Measurements from ENCODE around the gene SALL2. TPM values are rescaled to one million over a fixed set of nuclear protein-coding genes. Genes with fewer than 3 reads are reported as not detected.

SALL2 gene
- total RNA-seq, 2 experiments from 2014 or later: 5.5 to 6.3 TPM

- no peaks in the 10 kb centered on the region for H3K9me3 Mint-ChIP-seq (ENCODE audit: low read depth)
- ChIA-PET CTCF (interaction anchor here (0.7 to 8.0 kb wide), 4 partner anchors 11 to 35 kb away, joined by 3 to 67 read pairs (median 10); partner anchors contain the start of genes RAB2B and TOX4), POLR2A (interaction anchor here (0.7 to 2.4 kb wide), 2 partner anchors 25 to 32 kb away, joined by 3 to 15 read pairs; partner anchors contain the start of genes RAB2B and TOX4)
- peaks cover 53% of the 10 kb centered on the region for H3K4me1 Mint-ChIP-seq
- peaks cover 41% of the 10 kb centered on the region for H3K36me3 Mint-ChIP-seq (ENCODE audit: low read depth)
- no peak for DNase-seq
- ATAC-seq: no peak
- intact Hi-C loops (cut with DNase I, micrococcal nuclease): loop anchor here (2.0 to 5.0 kb wide), 2 partner anchors 17 to 1258 kb away; partner anchors contain the start of genes OXA1L (in 1 of the 2) and SALL2 (in 1 of the 2)
- peak overlapping the region; percentile 97 for H3K4me3 Mint-ChIP-seq
- no peaks in the 10 kb centered on the region for H3K27me3 Mint-ChIP-seq
- peak overlapping the region; percentile 96 for H3K27ac Mint-ChIP-seq
These were observed 16.6 kb downstream of the SALL2 start for GRCh38 chr14:21509432-21510143.

- intact Hi-C loops (cut with DNase I, micrococcal nuclease): no loop called here
- peaks cover 54% of the 10 kb centered on the region for H3K36me3 Mint-ChIP-seq (ENCODE audit: low read depth)
- ChIA-PET POLR2A (no interaction called here), CTCF (interaction anchor here (0.6 kb wide), 1 partner anchor 29 kb away, joined by 4 read pairs; no protein-coding TSS in a partner anchor)
- DNase-seq (no peak), ATAC-seq (no peak)
- no peaks in the 10 kb centered on the region for H3K27me3 Mint-ChIP-seq
- no peak overlapping the region for H3K4me3 Mint-ChIP-seq
- peaks cover 56% of the 10 kb centered on the region for H3K4me1 Mint-ChIP-seq
- no peaks in the 10 kb centered on the region for H3K9me3 Mint-ChIP-seq (ENCODE audit: low read depth)
- no peak overlapping the region for H3K27ac Mint-ChIP-seq
These were observed 19.6 kb downstream of the SALL2 start for GRCh38 chr14:21506557-21506956.

GRCh38 chr14:21505012-21505553 is 21.1 kb downstream of the SALL2 start:
- peaks cover 52% of the 10 kb centered on the region for H3K4me1 Mint-ChIP-seq
- CTCF ChIA-PET: interaction anchor here (0.7 to 1.2 kb wide), 4 partner anchors 10 to 28 kb away, joined by 3 to 4 read pairs (median 4); no protein-coding TSS in a partner anchor
- DNase-seq (peak; percentile 60), ATAC-seq (peak; percentile 79)
- peaks cover 61% of the 10 kb centered on the region for H3K36me3 Mint-ChIP-seq (ENCODE audit: low read depth)
- intact Hi-C loops (cut with DNase I, micrococcal nuclease): no loop called here
- POLR2A ChIA-PET: interaction anchor here (0.6 kb wide), 1 partner anchor 435 kb away, joined by 3 read pairs; no protein-coding TSS in a partner anchor
- peak overlapping the region; percentile 15 for H3K4me3 Mint-ChIP-seq
- no peaks in the 10 kb centered on the region for H3K27me3 Mint-ChIP-seq
- H3K27ac Mint-ChIP-seq: peak overlapping the region; percentile 80
- no peaks in the 10 kb centered on the region for H3K9me3 Mint-ChIP-seq (ENCODE audit: low read depth)

GRCh38 chr14:21503376-21503775 is 22.8 kb downstream of the SALL2 start:
- DNase-seq: no peak
- H3K9me3 Mint-ChIP-seq (ENCODE audit: low read depth): no peaks in the 10 kb centered on the region
- H3K4me1 Mint-ChIP-seq: peaks cover 51% of the 10 kb centered on the region
- ChIA-PET POLR2A (no interaction called here), CTCF (interaction anchor here (0.6 to 3.6 kb wide), 4 partner anchors 10 to 54 kb away, joined by 3 to 12 read pairs (median 6); partner anchors contain the start of genes RAB2B and TOX4)
- H3K27me3 Mint-ChIP-seq: no peaks in the 10 kb centered on the region
- intact Hi-C loops (cut with DNase I, micrococcal nuclease): no loop called here
- no peak for ATAC-seq
- no peak overlapping the region for H3K27ac Mint-ChIP-seq
- peaks cover 62% of the 10 kb centered on the region for H3K36me3 Mint-ChIP-seq (ENCODE audit: low read depth)
- H3K4me3 Mint-ChIP-seq: no peak overlapping the region

GRCh38 chr14:21501568-21501967 is 24.6 kb downstream of the SALL2 start:
- Mint-ChIP-seq H3K27ac (peak overlapping the region; percentile 24), H3K27me3 (no peaks in the 10 kb centered on the region), H3K9me3 (ENCODE audit: low read depth) (no peaks in the 10 kb centered on the region), H3K36me3 (ENCODE audit: low read depth) (peaks cover 58% of the 10 kb centered on the region), H3K4me1 (peaks cover 42% of the 10 kb centered on the region), H3K4me3 (no peak overlapping the region)
- ATAC-seq (no peak), DNase-seq (no peak)
- ChIA-PET POLR2A (interaction anchor here (0.8 kb wide), 1 partner anchor 20 kb away, joined by 4 read pairs; no protein-coding TSS in a partner anchor), CTCF (interaction anchor here (0.9 to 3.6 kb wide), 6 partner anchors 11 to 94 kb away, joined by 4 to 12 read pairs (median 6); partner anchors contain the start of genes CHD8, RAB2B and TOX4)
- intact Hi-C loops (cut with DNase I, micrococcal nuclease): no loop called here

- ChIA-PET CTCF (interaction anchor here (0.6 to 4.5 kb wide), 37 partner anchors 9 to 409 kb away, joined by 3 to 67 read pairs (median 5); partner anchors contain the start of genes CHD8, METTL3, OR10G3 and OR4E2), POLR2A (interaction anchor here (0.5 to 1.2 kb wide), 4 partner anchors 12 to 211 kb away, joined by 3 to 5 read pairs (median 4); partner anchors contain the start of gene METTL3)
- intact Hi-C loops (cut with DNase I, micrococcal nuclease): loop anchor here (1.0 kb wide), 1 partner anchor 58 kb away; no protein-coding TSS in a partner anchor
- no peaks in the 10 kb centered on the region for H3K9me3 Mint-ChIP-seq (ENCODE audit: low read depth)
- peak; percentile 78 for ATAC-seq
- peak overlapping the region; percentile 64 for H3K27ac Mint-ChIP-seq
- peaks cover 66% of the 10 kb centered on the region for H3K36me3 Mint-ChIP-seq (ENCODE audit: low read depth)
- DNase-seq: peak; percentile 22
- no peaks in the 10 kb centered on the region for H3K27me3 Mint-ChIP-seq
- H3K4me1 Mint-ChIP-seq: peaks cover 23% of the 10 kb centered on the region
- no peak overlapping the region for H3K4me3 Mint-ChIP-seq
These were observed 27.3 kb downstream of the SALL2 start for GRCh38 chr14:21498540-21499526.

- DNase-seq (no peak), ATAC-seq (no peak)
- POLR2A ChIA-PET: no interaction called here
- CTCF ChIA-PET: interaction anchor here (0.7 to 4.5 kb wide), 4 partner anchors 15 to 128 kb away, joined by 3 to 67 read pairs (median 4); partner anchors contain the start of gene METTL3
- H3K27ac Mint-ChIP-seq: no peak overlapping the region
- H3K4me3 Mint-ChIP-seq: no peak overlapping the region
- peaks cover 18% of the 10 kb centered on the region for H3K4me1 Mint-ChIP-seq
- H3K9me3 Mint-ChIP-seq (ENCODE audit: low read depth): no peaks in the 10 kb centered on the region
- H3K36me3 Mint-ChIP-seq (ENCODE audit: low read depth): peaks cover 67% of the 10 kb centered on the region
- no peaks in the 10 kb centered on the region for H3K27me3 Mint-ChIP-seq
- intact Hi-C loops (cut with DNase I, micrococcal nuclease): no loop called here
These were observed 29.7 kb downstream of the SALL2 start for GRCh38 chr14:21496453-21496852.

GRCh38 chr14:21494902-21495762 is 31.0 kb downstream of the SALL2 start:
- POLR2A ChIA-PET: interaction anchor here (0.7 to 0.9 kb wide), 2 partner anchors 13 to 38 kb away, joined by 3 to 9 read pairs; no protein-coding TSS in a partner anchor
- Mint-ChIP-seq H3K36me3 (ENCODE audit: low read depth) (peaks cover 63% of the 10 kb centered on the region), H3K4me3 (no peak overlapping the region)

GRCh38 chr14:21486640-21487087 is 39.5 kb downstream of the SALL2 start:
- H3K9me3 Mint-ChIP-seq (ENCODE audit: low read depth): no peaks in the 10 kb centered on the region
- ChIA-PET POLR2A (interaction anchor here (0.6 kb wide), 1 partner anchor 450 kb away, joined by 3 read pairs; no protein-coding TSS in a partner anchor), CTCF (interaction anchor here (1.1 to 1.3 kb wide), 2 partner anchors 9 to 12 kb away, joined by 4 to 5 read pairs; no protein-coding TSS in a partner anchor)
- no peaks in the 10 kb centered on the region for H3K27me3 Mint-ChIP-seq
- H3K27ac Mint-ChIP-seq: no peak overlapping the region
- peaks cover 26% of the 10 kb centered on the region for H3K36me3 Mint-ChIP-seq (ENCODE audit: low read depth)
- ATAC-seq (no peak), DNase-seq (no peak)
- H3K4me1 Mint-ChIP-seq: peaks cover 4% of the 10 kb centered on the region
- intact Hi-C loops (cut with DNase I, micrococcal nuclease): no loop called here
- H3K4me3 Mint-ChIP-seq: no peak overlapping the region

More at GRCh38 chr14:21494902-21495762, 31.0 kb downstream of the SALL2 start:
- no peak for DNase-seq
- intact Hi-C loops (cut with DNase I, micrococcal nuclease): no loop called here
- Mint-ChIP-seq H3K4me1 (peaks cover 16% of the 10 kb centered on the region), H3K27me3 (no peaks in the 10 kb centered on the region), H3K9me3 (ENCODE audit: low read depth) (no peaks in the 10 kb centered on the region), H3K27ac (no peak overlapping the region)
- CTCF ChIA-PET: interaction anchor here (0.5 to 1.2 kb wide), 9 partner anchors 10 to 385 kb away, joined by 3 to 4 read pairs (median 3); partner anchors contain the start of gene CHD8
- ATAC-seq: no peak
